GM10248 (cell line): ENCODE data around the gene MS4A15.

Experiments used
- CTCF ChIA-PET: fragments of 300-600 bp; sonication (Branson Sonifier 250); formaldehyde crosslinking; extraction: SDS; loops from one replicate; lab custom pipeline; 2021; ENCODE audit warnings: antibody characterized with exemption; lab: Yijun Ruan, JAX
- POLR2A ChIA-PET: fragments of 350-650 bp; sonication (Branson Sonifier 250); formaldehyde crosslinking; extraction: SDS; loops from one replicate; lab custom pipeline; 2020; ENCODE audit warnings: antibody characterized with exemption; lab: Yijun Ruan, JAX
- DNase-seq: peaks from one replicate; pipeline ENCODE4 v3.0.0; 2012; ENCODE audit errors: extremely low spot score
- TF ChIP-seq, protein P1 (sequence below): IDR thresholded peaks from 2 replicates; pipeline ENCODE4 v1.5.1; 2012; ENCODE audit warnings: mild to moderate bottlenecking, low read depth; ENCODE audit errors: extremely low read depth, missing control alignments, control extremely low read depth

MS4A15 gene

DNA sequence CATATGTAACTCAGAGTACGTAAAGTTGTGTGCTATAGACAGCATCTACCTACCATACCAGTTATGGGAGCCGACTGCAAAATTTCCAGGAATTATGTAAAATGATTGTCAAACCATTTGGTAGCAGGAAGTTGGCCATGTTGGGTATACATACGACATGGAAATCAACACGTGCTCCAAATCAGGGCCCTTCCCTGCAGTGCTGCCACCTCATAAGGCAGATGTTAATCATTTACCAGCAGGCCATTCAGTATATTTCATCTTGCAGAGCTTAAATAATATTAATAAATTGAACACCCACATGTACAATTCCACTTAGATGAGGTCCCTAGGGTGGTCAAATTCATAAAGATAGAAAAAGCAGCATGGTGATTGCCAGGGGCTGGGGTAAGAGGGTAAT, 22.4 kb upstream of the MS4A15 start:
- TF ChIP-seq, protein P1, sequence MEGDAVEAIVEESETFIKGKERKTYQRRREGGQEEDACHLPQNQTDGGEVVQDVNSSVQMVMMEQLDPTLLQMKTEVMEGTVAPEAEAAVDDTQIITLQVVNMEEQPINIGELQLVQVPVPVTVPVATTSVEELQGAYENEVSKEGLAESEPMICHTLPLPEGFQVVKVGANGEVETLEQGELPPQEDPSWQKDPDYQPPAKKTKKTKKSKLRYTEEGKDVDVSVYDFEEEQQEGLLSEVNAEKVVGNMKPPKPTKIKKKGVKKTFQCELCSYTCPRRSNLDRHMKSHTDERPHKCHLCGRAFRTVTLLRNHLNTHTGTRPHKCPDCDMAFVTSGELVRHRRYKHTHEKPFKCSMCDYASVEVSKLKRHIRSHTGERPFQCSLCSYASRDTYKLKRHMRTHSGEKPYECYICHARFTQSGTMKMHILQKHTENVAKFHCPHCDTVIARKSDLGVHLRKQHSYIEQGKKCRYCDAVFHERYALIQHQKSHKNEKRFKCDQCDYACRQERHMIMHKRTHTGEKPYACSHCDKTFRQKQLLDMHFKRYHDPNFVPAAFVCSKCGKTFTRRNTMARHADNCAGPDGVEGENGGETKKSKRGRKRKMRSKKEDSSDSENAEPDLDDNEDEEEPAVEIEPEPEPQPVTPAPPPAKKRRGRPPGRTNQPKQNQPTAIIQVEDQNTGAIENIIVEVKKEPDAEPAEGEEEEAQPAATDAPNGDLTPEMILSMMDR: no peak
- POLR2A ChIA-PET: no interaction called here
- CTCF ChIA-PET: interaction anchor here (1.0 kb wide), 1 partner anchor 30 kb away, joined by 6 read pairs; no protein-coding TSS in a partner anchor
- DNase-seq: no peak

DNA sequence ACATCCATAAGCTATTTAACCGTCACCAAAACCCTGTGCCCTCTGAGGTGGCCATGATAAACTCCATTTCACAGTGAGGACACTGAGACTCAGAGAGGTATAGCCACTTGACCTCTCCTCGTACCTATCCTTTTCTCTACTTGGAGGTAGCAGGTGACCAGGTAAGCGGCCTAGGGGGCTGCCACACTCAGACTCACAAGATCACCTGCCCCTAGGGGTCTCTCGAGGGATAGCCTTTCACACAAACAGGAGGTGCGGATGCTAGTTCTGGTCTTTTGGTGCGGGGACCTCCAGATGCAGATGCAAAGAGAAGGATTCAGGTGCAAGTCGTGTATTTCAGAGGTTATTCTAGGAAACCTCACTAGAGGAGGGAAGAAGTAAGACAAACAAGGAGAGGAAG, 17.6 kb upstream of the MS4A15 start:
- TF ChIP-seq, protein P1: no peak
- ChIA-PET POLR2A (no interaction called here), CTCF (interaction anchor here (1.0 to 3.5 kb wide), 4 partner anchors 11 to 97 kb away, joined by 3 to 10 read pairs (median 4); no protein-coding TSS in a partner anchor)
- DNase-seq: no peak

DNA sequence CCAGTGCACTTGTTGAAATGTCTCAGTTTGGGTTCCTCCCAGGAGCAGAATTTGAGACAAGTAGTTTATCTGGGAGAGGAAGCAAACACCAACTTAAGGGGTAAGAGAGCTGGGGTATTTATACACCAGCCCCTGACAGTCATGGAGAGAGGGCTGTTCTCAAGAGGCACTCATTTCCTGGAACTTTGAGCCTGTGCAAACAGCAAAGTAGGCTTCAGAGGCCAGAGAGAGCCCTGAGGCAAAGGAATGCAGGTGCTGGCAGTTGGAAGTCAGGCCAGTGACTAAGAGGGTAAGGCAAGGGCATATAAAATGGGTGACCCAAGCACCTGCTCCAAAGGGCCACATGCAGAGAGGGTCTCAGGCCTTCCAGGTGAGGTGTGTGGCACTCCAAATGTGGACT, 16.1 kb upstream of the MS4A15 start:
- CTCF ChIA-PET: interaction anchor here (1.0 to 3.5 kb wide), 5 partner anchors 9 to 377 kb away, joined by 3 to 10 read pairs (median 4); partner anchors contain the start of gene MS4A18
- POLR2A ChIA-PET: no interaction called here
- TF ChIP-seq, protein P1: no peak
- no peak for DNase-seq

DNA sequence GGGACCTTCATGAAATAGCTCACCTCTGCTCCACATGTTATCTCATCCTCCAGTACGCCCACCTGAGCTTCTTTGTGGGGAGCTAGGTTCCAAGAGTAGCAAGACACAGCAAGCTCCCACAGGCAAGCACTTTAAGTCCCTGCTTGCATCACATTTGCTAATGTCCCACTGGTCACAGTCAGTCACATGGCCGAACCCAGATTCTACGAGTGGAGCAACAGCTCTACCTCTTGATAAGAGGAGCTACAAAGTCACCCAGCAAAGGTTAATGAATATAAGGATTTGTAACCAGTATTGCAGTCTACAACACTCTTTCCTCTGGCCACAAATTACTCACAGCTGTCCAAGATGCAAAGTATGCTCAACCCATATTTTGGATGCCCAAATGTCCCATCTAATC, 15.2 kb upstream of the MS4A15 start:
- CTCF ChIA-PET: interaction anchor here (1.0 to 3.5 kb wide), 5 partner anchors 9 to 378 kb away, joined by 3 to 10 read pairs (median 3); no protein-coding TSS in a partner anchor
- TF ChIP-seq, protein P1: no peak
- POLR2A ChIA-PET: no interaction called here
- DNase-seq: no peak

DNA sequence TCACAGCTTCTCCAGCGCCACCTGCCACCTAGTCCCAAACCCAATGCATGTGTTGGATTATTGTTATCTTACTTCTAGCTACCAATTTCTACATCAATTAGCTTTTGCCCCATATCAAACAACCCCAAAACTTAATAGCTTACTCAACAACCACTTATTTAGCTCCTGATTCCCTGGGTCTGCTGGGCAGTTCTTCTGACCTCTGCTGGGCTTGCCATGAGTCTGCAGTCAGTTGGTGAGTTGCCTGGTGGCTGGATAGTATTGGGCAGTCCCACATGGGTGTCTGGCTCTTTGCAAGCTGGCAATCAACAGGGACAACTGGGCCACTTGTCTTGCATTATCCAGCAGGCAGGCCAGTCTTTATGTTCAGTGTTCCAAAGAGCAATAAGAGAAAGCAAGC, 13.6 kb upstream of the MS4A15 start:
- no peak for DNase-seq
- CTCF ChIA-PET: interaction anchor here (0.7 to 2.0 kb wide), 4 partner anchors 11 to 380 kb away, joined by 3 to 5 read pairs (median 4); no protein-coding TSS in a partner anchor
- TF ChIP-seq, protein P1: no peak
- POLR2A ChIA-PET: no interaction called here

DNA sequence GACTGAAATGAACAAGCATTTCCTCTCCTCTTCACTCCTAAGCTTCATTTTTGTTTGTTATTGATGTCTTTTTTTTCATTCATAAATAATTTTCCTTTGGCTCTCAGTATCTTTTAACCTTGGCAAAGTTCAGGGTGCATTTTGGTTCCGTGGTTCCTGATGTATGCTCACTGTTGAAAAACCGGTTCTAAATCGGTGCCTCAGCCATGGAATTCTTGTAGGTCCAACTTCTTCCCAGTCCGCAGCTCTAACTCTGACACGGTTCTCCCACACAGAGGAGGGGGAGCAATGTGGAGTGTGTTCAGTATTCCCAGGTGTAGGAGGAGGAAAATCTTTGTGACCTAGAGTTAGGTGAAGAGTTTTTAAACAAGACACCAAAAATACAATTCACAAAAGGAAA, 12.6 kb upstream of the MS4A15 start:
- TF ChIP-seq, protein P1: no peak
- no peak for DNase-seq
- POLR2A ChIA-PET: no interaction called here
- CTCF ChIA-PET: interaction anchor here (1.5 to 2.0 kb wide), 2 partner anchors 31 to 381 kb away, joined by 4 to 5 read pairs; no protein-coding TSS in a partner anchor
